Endothelial cell of hepatic sinusoid (primary cell): ENCODE results near the gene ATG12.
"Not testable (repeated sequence)": the region's sequence is repeated elsewhere in the genome, so short reads cannot be mapped to it uniquely, and the experiment has no call there.

Experiments used
- in situ Hi-C: cut with HindIII; loops from 2 replicates; pipeline ENCODE4 v1.10.0; 2017; ENCODE audit warnings: low sequenced_read_pairs

ATG12 gene

DNA sequence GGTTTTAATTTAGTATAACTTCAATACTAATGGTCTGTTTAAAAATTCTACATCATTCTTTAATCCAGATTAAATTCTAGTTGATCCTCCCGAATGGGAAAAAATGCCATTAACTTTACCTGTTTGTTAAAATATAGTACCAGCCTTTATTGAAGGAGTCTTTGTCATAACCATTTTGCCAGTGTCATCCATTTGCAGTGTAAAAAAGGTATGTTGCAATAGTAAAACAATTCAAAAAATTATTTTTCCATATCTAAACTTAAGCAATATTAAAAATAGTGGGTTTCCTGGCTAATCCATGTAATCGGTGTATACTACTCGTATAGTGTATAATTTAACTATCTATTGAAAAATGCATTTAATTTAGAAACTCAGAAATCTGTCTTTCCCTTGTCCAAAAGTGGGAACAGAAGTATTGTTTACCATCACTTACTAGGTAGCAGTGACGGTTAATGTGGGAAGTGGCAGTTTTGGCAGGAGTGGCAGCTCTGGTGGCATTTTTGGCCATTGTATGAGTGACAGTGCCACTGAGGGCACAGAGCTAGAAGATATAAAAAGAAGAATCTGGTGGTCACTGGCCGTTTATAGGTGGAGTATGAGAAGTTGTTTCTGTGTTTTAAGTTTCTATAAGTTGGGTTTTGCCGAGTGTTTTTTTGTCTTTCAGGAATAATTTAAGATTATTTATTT, 2.2 kb upstream of the ATG12 start:
- in situ Hi-C loops: no loop called here

DNA sequence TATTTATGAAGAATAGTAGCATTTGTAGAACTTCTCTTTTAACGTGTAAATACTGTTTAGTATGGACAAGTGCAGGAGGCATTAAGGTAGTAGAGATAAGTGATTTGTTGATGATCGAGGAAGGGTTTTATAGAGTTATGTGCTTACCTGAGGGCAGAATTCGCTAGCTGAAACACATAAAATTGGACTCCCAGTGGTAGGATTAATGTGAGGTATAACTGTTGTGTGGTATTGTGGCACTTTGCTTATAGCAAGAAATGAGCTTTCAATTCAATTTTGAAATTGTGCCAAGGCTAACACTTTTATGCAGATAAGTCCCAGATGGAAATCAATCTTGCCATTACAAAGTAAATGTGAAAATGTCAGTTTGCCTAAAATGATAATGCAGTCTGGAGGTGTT, 1.6 kb upstream of the ATG12 start:
- in situ Hi-C loops: no loop called here

DNA sequence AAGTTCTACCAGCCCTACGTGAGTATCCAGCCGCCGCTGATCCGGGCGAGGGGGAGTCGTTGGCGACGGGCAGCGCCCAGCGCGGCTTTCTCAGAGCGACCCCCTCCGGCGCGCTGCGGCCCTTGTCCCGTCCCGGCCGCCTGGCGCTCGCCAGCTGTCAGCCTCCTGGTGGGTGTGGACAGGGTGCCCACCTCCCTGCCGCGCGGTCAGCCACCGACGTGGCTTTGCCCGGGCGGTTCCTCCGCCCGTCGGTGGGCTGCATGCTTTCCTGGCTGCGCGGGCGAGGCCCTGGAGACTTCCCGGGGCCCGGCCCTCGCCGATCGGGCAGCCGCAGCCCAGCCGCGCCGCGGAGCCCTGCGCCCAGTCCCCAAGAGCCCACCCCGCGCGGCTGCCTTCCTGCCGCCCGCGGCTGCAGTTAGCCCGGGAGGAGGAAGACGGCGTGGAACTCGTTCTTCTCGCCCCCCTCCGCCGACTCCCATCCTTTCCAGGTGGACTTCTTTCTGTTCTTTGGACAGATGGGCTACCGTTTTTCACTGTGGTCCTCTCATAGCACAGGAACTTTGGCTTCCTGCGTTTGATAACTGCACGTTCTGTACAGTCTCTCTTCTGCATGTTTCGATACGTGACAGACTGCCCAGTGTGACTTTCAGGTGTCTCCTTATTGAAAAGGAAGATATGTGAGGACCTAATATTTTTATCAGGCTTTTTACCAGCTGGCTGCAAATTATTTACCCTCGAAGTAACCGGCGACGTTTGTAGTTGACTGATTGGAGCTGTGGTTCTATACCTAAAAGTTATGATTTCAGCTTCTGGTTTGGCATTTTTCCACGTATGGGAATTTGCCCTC, 947 bp upstream of the ATG12 start:
- in situ Hi-C loops: no loop called here

DNA sequence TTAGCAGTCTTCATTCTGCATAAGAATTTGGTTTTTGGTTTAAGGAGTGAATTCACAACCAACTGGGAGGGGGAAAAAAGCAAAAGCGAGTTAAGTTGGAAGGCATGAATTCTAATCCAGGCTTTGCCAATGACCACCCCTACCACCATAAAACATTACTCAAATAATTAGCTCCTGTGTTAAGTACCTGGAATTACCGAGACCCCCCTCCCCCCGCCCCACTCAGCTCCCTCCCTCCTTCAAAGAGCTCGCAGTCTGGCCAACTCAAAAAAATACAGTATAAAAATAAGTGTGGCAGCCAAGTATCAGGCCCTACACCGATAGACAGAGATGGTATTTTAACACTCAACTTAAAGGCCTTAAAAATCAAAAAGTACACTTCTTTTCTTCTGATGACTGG, 492 bp downstream of the ATG12 start:
- in situ Hi-C loops: no loop called here

DNA sequence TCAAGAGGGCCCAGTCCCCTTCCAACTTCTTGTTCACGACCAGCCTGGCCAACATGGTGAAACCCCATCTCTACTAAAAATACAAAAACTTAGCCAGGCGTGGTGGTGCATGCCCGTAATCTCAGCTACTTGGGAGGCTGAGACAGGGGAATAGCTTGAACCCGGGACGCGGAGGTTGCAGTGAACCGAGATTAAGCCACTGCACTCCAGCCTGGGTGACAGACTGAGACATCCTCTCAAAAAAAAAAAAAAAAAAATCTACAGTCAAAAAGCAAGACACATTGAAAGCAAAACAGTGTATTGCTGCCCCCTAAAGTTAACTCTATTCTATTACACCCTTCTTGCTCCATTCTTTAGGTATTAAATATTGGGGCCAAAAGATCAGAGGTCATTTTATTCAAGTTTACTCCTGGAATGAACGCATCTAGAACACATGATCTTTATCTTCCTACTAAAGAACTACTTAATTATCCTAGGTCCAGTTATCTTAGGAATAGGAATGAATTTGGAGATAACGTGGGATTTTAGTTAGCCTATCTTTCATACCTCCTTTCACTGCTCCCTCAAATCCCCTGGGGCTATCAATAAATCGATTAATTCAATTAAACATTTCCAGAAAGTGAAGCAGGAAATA, 2.4 kb downstream of the ATG12 start:
- in situ Hi-C loops: no loop called here

DNA sequence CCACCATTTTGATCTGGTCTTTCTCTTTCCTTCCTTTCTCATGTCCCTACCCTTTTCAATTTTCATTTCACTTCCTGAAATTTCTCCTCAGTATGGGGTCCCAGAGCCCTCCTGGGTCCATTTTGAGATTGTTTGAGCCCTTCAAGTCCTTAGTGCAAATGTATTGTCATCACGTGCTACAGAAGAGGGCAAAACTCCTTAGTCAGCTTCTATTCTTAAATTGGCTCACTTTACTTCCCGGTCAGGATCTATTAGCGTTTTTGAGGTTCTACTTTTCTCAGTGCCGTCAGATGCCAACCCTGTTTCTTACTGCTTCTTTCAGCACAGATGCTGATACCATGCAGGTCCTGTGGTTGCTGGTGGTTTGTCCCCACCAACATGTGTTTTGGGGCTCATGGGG, 5.9 kb downstream of the ATG12 start:
- in situ Hi-C loops: no loop called here

DNA sequence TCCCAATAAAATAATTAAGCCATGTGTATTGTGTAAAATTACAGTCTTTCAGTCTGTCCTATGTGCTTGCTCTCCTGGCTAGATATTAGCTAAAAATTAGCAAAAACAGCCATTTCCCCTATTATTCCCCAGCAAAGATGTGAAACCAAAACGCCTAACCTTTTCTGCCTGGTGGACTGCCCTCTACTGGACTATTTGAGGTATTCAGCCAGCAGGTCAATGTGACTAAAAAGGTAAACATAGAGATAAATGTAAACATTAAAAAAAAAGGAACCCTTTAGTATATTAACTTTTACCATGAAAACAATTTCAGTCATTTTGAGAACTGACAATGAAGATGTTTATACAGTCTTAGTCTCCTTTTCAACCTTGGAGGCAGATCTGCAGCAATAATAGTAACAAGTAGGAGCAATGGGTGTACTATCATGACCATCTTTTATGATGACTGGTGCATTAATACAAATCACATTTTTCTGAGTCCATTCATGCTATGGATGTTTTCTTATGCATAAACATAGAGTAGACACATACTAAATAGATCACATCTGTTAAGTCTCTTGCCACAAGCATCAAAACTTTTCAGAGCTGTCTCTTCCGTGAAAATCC, 10.1 kb downstream of the ATG12 start:
- in situ Hi-C loops: no loop called here

DNA sequence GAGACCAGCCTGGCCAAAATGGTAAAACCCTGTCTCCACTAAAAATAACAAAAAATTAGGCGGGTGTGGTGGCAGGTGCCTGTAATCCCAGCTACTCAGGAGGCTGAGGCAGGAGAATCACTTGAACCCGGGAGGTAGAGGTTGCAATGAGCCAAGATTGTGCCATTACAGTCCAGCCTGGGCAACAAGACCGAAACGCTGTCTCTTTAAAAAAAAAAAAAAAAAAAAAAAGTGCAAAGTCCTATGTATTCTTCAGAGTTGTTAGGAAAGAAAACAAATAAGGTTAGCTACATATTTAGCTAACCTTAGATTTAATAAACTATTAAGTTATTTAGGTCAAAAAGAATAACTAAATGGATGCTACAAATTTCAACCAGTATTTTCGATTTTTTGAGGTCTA, 11.5 kb downstream of the ATG12 start:
- in situ Hi-C loops: no loop called here

DNA sequence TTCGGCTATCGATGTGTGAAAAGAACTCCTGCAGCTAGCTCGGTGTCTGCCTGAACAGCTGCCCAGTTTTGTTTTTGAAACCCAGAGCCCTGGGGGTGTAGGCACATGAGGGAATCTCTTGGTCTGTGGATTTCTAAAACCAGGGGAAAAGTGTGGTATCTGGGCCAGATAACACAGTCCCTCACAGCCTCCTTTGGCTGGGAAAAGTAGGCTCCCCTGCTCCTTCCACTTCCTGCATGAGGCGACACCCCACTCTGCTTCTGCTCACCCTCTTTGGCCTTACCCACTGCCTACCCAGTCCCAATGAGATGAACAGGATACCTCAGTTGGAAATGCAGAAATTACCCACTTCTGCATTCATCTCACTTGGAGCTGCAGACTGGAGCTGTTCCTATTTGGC, 15.4 kb downstream of the ATG12 start:
- in situ Hi-C loops: no loop called here

DNA sequence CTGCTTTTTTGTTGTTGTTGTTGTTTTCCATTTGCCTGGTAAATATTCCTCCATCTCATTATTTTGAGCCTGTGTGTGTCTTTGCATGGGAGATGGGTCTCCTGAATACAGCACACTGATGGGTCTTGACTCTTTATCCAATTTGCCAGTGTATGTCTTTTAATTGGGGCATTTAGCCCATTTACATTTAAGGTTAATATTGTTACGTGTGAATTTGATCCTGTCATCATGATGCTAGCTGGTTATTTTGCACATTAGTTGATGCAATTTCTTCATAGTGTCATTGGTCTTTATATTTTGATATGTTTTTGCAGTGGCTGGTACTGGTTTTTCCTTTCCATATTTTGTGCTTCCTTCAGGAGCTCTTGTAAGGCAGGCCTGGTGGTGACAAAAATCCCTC, 16.4 kb downstream of the ATG12 start:
- in situ Hi-C loops: not testable (repeated sequence)

DNA sequence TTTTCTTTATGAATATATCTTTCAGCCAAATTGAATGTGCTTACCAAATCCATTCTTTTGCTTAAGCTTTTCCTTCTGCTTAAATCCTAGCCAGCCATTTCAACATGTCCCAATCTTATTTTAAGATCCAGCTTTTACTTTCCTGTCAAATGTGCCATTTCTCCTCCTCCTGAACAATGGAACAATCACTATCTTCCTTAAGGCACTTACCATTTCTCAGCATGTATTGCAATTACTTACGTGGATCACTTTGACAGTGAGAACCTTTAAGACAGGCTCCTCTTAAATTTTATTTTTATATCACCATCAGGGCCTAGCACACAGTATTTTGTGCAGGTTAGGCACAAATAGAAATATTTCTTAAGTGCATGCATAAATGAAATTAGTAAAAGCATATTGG, 20.5 kb downstream of the ATG12 start:
- in situ Hi-C loops: no loop called here

DNA sequence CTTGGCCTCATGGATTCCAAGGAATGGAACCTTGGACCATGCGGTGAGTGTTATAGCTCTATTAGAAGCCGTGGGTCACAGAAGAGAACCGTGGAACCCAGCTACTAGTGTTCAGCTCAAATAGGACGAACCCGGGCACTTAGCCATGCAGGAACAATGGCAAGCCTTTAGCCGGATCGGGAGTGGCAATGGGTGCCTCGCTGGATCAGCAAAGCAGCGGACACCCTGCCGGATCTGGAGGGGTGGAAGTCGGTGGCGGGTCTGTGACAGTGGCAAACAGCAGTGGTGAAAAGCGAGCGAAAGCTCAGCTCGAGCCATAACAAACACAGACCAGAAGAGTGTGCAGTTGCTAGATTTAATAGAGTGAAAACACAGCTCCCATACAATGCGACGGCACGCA, 22.5 kb downstream of the ATG12 start:
- in situ Hi-C loops: no loop called here

DNA sequence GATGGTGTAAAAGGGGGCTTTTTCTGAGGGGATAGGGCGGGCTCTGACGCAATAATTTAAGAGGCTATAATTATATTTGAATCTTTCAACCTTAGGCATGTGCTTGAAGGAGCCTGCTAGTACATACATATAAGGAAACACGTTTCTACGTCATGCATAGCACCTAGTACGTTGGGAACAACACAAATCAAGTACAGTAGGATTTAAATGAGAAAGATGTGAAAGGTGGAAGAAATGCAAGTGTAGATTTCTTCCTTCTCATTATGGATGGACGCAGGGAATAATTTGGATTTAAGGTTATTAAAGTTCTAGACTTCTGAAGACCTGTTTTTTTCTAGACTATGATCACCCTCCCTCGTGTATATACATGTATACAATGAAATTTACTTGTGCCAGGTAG, 24.0 kb downstream of the ATG12 start:
- in situ Hi-C loops: no loop called here

DNA sequence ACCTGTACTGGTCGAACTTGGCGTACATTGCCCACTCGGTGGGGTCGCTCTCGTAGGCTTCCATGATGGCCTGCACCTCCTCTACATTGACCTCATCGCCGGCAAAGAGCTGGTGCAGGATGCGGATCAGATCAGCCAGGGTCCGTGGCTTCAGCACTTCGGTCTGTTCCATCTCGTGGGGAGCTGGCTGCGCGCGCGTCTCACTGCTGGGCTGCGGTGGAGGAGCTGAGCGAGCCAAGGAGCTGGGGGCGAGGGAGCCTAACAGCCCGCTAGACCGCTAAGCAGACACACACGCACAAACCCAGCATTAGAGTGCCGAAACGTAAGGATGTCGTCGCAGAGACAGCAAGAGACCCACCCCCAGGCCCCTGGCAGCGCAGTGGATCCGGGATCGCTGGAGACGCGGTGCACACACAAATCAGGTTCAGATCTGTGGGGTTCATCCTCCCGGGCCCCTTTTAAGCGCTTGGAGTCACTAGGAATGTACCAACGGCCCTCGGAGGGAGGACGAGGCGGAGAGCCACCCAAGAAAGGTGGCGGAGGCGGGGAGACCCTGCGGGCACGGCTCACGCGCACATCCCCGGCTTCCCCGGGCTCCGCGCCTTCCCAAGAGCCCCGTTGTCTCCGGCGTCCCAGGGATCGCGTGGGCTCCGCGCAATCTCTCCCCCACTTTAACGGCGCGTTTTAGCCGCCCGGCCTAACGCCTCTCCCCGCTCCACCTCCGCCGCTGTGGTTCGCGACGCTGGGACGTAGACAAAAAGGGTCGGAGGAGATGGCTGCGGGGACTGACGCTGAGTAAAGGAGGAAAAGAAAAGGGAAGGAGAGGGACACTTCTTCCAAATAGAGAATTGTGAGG, 24.9 kb downstream of the ATG12 start, which contains the start of gene CDO1:
CDO1 (minus strand) TSS at position 434 of the 856 bp plus-strand sequence; CDS start at position 172, 262 bp downstream.
- in situ Hi-C loops: no loop called here

DNA sequence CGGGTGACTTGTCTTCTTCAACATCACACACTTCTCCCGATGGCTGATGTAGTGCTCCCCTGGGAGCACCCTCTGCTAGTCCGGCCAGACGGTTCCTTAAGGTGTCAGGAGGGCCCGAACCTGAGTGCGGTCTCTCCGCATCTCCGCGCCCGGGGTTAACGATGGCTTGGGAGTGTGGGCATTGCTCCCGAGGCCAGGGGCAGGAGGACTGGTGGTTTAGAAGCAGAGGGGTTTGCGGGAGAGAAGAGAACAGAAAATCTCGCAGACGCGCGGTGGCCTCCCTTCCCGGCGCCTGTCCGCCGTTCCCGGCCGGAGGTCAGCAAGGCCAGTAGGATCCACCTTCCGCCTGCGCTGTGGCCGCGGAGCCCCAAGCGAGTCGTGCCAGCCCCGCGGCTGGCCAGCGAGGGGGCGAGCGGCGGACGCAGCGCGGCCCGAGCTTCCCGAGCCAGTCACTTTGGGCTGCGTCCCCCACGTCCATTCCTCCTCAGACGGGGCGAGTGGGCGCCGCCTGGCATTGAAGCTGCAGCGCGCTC, 25.6 kb downstream of the ATG12 start:
- in situ Hi-C loops: no loop called here

DNA sequence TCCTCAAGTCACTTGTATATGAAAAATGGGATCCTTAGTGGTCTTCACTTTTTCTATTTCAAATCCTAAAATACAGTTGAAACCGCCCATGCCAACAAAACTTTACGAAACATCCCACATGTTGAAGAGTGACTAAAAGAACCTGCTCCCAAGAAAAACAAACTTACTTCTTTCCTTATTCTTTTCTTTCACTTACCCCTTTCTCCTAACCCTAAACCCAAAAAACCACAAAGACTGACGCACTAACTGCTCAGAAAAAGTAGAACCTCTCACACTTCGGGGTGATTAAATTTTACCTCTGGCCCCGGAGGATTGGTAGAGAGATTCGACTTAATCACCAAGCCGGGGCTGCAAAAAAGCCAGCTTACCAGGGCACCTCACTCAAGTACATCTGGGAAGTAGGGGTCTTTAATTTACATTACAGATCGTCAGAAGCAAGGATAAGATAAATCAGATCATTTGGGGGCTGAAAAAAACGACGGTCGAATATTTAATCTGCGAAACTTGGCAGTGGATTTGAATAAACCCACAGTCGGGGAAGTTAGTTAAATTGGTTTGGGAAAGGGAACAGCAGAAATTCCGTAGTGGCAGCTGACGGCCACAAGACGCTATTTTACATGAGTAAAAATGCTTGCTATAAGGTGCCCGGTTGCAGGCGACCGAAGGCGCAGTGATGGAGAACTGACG, 26.2 kb downstream of the ATG12 start:
- in situ Hi-C loops: no loop called here

DNA sequence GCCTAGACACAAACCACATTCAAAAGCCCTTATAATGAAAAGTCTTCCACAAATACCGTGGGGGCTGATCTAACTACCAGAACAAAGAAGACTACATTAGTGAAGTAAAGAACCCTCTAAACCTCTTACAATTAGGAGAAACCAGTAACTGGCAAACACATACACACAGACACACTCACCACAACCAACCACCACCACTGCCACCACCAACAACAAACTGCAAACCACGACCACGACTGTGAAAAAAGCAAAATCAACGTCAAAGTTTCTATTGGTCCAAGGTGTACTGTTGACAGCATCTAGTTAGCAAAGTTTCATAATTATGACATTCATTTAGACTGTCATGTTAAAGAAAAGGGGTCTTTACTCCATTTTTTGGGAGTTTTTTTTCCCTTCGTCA, 27.6 kb downstream of the ATG12 start:
- in situ Hi-C loops: no loop called here

DNA sequence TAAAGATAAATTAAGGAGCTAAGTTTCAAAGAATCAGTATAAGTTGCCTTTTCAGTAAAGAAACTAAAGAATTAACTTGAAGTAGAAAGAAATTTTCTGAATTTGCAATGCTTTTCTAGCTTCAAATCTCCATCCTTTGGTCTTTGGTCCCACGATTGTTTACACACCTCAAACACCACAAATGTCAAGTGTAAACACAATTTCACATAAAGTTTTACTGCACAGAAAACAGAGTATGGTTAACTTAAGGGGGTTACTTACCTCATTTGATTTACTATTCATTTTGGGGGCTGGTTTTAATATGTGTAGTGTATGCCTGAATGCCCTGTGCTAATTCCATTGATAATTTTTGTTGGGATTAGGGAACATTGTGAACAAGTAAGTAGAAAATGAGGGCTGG, 29.0 kb downstream of the ATG12 start:
- in situ Hi-C loops: no loop called here

DNA sequence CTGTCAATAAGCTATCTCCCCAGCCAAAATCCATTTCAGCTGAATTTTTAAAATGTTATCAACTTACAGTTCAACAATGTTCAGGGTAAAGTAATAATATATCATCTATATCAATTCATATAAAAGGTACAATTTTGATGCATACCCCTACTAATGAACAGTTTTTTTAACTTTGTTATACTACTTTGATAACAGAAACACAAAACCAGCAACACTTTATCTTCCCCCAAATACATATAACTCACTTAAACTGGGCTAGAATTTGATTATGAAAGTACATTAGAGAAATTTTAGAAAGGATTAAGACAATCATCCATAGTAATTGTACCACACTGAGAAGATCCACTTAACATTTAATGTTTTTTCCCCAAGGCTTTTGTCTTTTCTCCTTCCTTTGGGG, 30.0 kb downstream of the ATG12 start:
- in situ Hi-C loops: no loop called here

DNA sequence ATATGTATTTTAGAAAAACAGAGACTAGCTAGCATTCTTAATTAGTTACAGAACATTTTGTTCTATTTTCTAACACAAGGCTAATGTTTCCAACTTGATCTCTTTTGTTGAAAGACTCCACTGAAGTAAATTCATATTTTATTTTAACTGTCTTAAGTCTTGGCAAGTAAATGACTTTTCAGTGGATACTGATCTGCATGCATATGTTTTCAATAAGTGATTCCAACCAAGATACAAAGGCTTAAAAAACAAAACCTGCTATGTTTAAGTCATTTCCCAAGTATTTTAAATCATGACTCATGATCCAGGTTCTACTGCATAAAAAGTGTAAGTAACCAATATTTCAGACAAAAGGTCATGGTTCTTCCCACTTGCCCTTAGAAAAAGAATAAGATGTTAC, 30.6 kb downstream of the ATG12 start:
- in situ Hi-C loops: no loop called here
